Ishikawa (cell line): ENCODE data around the gene SEC14L5.
A peak's percentile ranks its signal among the peaks of the same experiment; 100 is the strongest.

ENCODE experiments used
- CEBPB ChIP-seq: IDR thresholded peaks from 2 replicates; pipeline ENCODE4 v1.6.1; 2012
- CREB1 ChIP-seq: IDR thresholded peaks from 2 replicates; pipeline ENCODE4 v1.6.1; 2012; ENCODE audit warnings: low read depth
- EGR1 ChIP-seq: IDR thresholded peaks from 2 replicates; pipeline ENCODE4 v1.6.1; 2012
- EP300 ChIP-seq: IDR thresholded peaks from 2 replicates; pipeline ENCODE4 v1.6.1; 2012; ENCODE audit warnings: borderline replicate concordance
- FOXM1 ChIP-seq: IDR thresholded peaks from 2 replicates; pipeline ENCODE4 v1.6.1; 2012; ENCODE audit warnings: low read depth, borderline replicate concordance
- NFIC ChIP-seq: IDR thresholded peaks from 2 replicates; pipeline ENCODE4 v1.6.1; 2012
- RAD21 ChIP-seq: IDR thresholded peaks from 2 replicates; pipeline ENCODE4 v1.6.1; 2012; ENCODE audit warnings: low read depth
- TAF1 ChIP-seq: IDR thresholded peaks from 2 replicates; pipeline ENCODE4 v1.6.1; 2012; ENCODE audit warnings: low read depth, mild to moderate bottlenecking
- TCF12 ChIP-seq: IDR thresholded peaks from 2 replicates; pipeline ENCODE4 v1.6.1; 2012; ENCODE audit warnings: low read depth
- TEAD4 ChIP-seq: IDR thresholded peaks from 2 replicates; pipeline ENCODE4 v1.6.1; 2012
- YY1 ChIP-seq: IDR thresholded peaks from 2 replicates; pipeline ENCODE4 v1.6.1; 2012; ENCODE audit warnings: low read depth
- ZBTB7A ChIP-seq: IDR thresholded peaks from 2 replicates; pipeline ENCODE4 v1.6.1; 2012; ENCODE audit warnings: low read depth
- TF ChIP-seq, protein P1 (sequence below): IDR thresholded peaks from 2 replicates; pipeline ENCODE4 v1.6.1; 2012; ENCODE audit warnings: low read depth, mild to moderate bottlenecking
- TF ChIP-seq, protein P2 (sequence below): IDR thresholded peaks from 2 replicates; pipeline ENCODE4 v1.6.1; 2012
- TF ChIP-seq, protein P3 (sequence below): IDR thresholded peaks from 2 replicates; pipeline ENCODE4 v1.6.1; 2012

Gene SEC14L5

DNA sequence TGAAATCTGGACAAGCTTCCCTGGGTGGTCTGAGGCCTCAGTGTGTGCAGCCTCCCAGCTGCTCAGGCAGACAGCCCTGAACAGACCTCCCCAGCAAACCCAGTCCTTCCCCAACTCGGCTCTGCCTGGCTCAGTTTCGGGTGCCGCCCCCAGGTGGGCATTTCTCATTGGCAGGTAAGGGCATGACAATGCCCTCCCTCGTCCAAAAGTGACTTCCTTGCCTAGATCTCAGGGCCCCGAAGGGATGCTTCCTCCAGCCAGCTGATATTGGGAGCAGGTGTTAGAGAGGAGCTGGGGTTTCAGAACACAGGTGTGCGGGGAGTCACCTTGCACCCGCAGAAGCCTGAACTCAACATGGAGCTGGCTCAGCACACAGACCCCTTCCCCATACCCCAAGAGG, 17.4 kb upstream of the SEC14L5 start:
- TF ChIP-seq EP300 (no peak), CEBPB (no peak), NFIC (no peak), RAD21 (no peak), TCF12 (no peak), TEAD4 (no peak), CREB1 (no peak), FOXM1 (no peak), EGR1 (no peak)
- TF ChIP-seq, protein P1, sequence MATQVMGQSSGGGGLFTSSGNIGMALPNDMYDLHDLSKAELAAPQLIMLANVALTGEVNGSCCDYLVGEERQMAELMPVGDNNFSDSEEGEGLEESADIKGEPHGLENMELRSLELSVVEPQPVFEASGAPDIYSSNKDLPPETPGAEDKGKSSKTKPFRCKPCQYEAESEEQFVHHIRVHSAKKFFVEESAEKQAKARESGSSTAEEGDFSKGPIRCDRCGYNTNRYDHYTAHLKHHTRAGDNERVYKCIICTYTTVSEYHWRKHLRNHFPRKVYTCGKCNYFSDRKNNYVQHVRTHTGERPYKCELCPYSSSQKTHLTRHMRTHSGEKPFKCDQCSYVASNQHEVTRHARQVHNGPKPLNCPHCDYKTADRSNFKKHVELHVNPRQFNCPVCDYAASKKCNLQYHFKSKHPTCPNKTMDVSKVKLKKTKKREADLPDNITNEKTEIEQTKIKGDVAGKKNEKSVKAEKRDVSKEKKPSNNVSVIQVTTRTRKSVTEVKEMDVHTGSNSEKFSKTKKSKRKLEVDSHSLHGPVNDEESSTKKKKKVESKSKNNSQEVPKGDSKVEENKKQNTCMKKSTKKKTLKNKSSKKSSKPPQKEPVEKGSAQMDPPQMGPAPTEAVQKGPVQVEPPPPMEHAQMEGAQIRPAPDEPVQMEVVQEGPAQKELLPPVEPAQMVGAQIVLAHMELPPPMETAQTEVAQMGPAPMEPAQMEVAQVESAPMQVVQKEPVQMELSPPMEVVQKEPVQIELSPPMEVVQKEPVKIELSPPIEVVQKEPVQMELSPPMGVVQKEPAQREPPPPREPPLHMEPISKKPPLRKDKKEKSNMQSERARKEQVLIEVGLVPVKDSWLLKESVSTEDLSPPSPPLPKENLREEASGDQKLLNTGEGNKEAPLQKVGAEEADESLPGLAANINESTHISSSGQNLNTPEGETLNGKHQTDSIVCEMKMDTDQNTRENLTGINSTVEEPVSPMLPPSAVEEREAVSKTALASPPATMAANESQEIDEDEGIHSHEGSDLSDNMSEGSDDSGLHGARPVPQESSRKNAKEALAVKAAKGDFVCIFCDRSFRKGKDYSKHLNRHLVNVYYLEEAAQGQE: no peak
- TF ChIP-seq, protein P2, sequence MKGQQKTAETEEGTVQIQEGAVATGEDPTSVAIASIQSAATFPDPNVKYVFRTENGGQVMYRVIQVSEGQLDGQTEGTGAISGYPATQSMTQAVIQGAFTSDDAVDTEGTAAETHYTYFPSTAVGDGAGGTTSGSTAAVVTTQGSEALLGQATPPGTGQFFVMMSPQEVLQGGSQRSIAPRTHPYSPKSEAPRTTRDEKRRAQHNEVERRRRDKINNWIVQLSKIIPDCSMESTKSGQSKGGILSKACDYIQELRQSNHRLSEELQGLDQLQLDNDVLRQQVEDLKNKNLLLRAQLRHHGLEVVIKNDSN: no peak

DNA sequence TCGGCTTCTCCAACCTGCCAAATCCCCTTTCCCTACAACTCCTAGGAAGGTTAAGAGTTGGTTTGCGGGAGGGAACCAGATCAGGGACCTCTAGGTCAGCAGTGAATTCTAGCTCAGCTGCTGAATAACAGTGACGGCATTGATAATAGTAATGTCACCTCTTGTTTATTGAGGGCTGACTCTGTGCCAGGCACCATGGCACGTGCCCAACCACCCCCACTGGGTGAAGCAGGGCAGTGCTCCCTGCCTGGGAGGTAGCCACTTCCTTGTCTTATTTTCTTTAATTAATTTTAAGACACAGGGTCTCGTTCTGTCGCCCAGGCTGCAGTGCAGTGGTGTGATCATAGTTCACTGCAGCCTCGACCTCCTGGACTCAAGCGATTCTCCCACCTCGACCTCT, 15.6 kb upstream of the SEC14L5 start:
- TF ChIP-seq, protein P2: no peak
- TF ChIP-seq RAD21: no peak
- TF ChIP-seq EP300: no peak
- TF ChIP-seq CEBPB: no peak
- no peak for TF ChIP-seq EGR1
- no peak for TF ChIP-seq TCF12

DNA sequence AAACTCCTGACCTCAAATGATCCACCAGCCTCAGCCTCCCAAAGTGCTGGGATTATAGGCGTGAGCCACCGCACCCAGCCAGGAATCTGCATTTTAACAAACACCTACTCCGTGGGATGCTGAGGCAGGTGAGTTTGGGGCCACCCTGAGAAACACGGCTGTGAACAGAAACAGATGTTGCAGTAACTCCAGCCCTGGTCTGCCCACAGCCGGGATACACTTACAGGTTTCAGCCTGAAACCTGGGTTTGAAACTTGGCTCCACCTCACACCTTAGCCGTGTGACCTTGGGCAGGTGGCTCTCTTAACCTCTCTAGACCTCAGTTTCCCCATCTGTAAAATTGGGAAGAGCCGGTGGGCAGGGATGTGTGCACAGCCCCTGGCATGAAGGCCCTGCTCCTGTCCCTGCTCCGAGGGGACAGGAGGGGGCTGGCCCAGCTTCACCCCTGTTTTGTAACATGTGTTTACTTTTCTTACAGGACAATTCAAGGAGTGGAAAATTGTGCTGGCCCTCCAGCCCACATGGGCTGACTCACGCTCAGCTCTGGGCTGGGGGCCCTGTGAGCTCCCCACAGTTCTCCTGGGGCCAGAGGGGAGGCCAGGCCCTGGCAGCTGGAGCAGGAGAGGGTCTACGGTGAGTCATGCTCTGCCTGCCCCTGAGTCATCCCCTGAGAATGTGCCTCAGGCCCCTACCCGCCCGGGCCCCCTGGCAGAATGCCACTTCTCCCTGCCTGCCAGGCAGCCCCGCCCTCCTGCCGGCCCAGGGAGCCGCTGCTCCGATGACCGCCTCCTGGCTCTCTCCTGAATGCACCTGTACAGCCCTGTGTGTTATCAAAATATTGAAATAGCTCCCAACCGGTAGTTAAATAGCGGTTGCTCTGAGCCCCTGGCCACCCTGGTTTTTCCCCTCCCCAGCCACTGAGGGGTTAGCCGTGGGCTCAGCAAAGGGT, 13.5 kb upstream of the SEC14L5 start:
- TF ChIP-seq YY1 (no peak), CREB1 (no peak), CEBPB (no peak), TAF1 (no peak), TCF12 (peak; percentile 95), FOXM1 (peak; percentile 70), NFIC (peak; percentile 97), EGR1 (no peak), ZBTB7A (peak; percentile 93), TEAD4 (peak; percentile 94), EP300 (peak; percentile 89), RAD21 (no peak)
- TF ChIP-seq, protein P3, sequence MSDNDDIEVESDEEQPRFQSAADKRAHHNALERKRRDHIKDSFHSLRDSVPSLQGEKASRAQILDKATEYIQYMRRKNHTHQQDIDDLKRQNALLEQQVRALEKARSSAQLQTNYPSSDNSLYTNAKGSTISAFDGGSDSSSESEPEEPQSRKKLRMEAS: peak; percentile 70
- TF ChIP-seq, protein P2: no peak
- TF ChIP-seq, protein P1: no peak

DNA sequence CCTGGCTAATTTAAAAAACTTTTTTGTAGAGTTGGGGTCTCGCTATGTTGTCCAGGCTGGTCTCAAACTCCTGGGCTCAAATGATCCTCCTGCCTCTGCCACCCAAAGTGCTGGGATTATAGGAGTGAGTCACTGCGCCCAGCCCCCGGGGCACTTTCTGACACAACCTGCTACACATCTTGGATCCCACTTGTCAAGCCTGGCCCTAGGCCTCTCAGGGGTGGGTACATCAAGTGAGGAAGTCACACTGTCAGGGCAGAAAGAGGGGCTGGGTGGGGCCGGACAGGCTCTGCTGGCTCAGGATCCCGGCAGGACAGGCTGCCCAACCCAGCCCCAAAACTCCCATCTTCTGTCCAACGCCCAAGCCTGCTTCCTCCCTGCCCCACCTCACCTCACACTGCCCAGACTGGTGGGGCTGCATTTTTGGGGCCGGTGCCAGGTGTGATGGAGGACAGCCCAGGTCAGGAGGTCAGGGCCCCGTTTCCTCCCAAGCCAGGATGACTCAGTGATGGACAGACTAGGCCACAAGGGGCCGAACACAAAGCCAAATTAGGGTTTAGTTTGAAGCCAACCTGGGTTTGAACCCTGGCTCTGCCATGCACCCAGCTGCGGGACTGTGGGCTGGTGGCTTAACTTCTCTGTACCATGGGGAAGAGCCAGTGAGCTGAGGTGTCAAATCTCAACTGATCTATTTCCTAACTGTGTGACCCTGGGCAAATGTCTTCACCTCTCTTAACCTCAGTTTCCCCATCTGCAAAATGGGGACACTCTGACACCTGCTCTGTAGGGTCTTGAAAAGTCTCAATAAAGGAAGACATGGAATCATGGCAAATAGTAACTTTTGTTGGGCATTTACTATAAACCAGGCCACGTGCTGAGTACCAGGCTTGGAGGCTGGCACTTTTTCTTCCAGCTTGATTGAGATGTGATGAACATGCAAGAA, 12.3 kb upstream of the SEC14L5 start:
- peak; percentile 95 for TF ChIP-seq TCF12
- no peak for TF ChIP-seq EGR1
- TF ChIP-seq, protein P2: no peak
- no peak for TF ChIP-seq ZBTB7A
- no peak for TF ChIP-seq CEBPB
- TF ChIP-seq, protein P3: 0 out of 2 replicates have a peak, but pooled peaks have one; percentile 23
- peak; percentile 92 for TF ChIP-seq EP300
- no peak for TF ChIP-seq CREB1
- TF ChIP-seq RAD21: no peak
- TF ChIP-seq TEAD4: peak; percentile 96
- peak; percentile 99 for TF ChIP-seq NFIC
- peak; percentile 83 for TF ChIP-seq FOXM1
- TF ChIP-seq, protein P1: no peak
- TF ChIP-seq YY1: peak; percentile 64; the same call in 1 of the 2 replicates
- no peak for TF ChIP-seq TAF1
